ENCODE data around the gene CDC123. TPM values are rescaled to one million over a fixed set of nuclear protein-coding genes. Genes with fewer than 3 reads are reported as not detected.
"Not testable (repeated sequence)": the region's sequence is repeated elsewhere in the genome, so short reads cannot be mapped to it uniquely, and the experiment has no call there.

Gene CDC123
- total and polyA plus RNA-seq, 2 donors = 50.7 to 122 TPM

DNA sequence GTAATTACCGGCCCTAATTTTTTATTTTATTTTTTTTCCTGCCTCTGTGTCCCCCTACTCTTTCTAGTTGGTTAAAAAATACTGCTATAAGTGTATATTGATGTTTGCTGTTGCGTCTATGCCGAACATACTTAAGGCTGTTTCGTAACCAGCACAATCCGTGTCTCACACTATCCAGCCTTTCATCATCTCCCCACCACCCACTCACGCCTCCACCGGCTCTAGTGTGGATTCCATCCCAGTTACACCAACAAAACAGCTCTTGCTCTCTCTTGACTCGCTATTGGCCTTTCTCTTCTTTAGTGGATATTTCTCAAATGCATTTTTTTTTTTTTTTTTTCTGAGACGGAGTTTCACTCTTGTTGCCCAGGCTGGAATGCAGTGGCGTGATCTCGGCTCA is 83.3 kb downstream of the CDC123 start:
- no peak overlapping the region for H3K27ac ChIP-seq (ENCODE audit: low read depth in 1 of 2, low read length in 1 of 2)
- no peak overlapping the region for H3K4me3 ChIP-seq (ENCODE audit: low read length in 2 of 2)
- H3K36me3 ChIP-seq (ENCODE audit: control insufficient read depth in 2 of 2, insufficient read depth in 2 of 2, low read length in 1 of 2) = no peaks in the 10 kb centered on the region
- H3K9me3 ChIP-seq (ENCODE audit: control insufficient read depth in 2 of 2, insufficient read depth in 1 of 2, low read length in 1 of 2) = peaks cover 0 to 3% of the 10 kb centered on the region in 2 donors
- H3K27me3 ChIP-seq (ENCODE audit: control insufficient read depth in 2 of 2, insufficient read depth in 1 of 2, low read length in 1 of 2) = no peaks in the 10 kb centered on the region
- DNase-seq (ENCODE audit: low read depth in 6 of 9, low spot score in 9 of 9) = no peak
- H3K4me1 ChIP-seq (ENCODE audit: control insufficient read depth in 2 of 2, insufficient read depth in 2 of 2, low read length in 2 of 2) = no peaks in the 10 kb centered on the region
- 97% methylated on average over 11 of the region's 11 CpGs for WGBS

DNA sequence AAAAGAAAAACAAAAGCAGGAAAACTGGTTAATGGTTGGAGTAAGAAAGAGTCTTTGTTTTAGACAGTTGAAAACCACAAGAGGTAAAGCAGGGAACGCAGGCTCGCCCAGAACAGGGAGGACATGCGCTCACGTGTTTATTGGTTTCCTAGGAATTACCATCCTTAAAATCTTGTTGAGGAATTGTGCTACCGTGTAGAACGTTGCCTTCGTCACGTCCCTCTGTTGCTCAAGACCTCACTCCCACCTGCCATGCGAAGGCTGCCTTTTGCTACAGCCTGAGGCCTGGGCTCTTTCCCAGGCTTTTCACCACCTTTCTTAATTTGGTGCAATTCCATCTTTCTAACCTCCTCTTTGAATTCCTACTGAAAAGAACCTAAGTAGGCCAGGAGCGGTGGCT is 91.8 kb downstream of the CDC123 start:
- H3K9me3 ChIP-seq (ENCODE audit: control insufficient read depth in 2 of 2, insufficient read depth in 1 of 2, low read length in 1 of 2) = no peaks in the 10 kb centered on the region
- no peaks in the 10 kb centered on the region for H3K36me3 ChIP-seq (ENCODE audit: control insufficient read depth in 2 of 2, insufficient read depth in 2 of 2, low read length in 1 of 2)
- no peak overlapping the region for H3K27ac ChIP-seq (ENCODE audit: low read depth in 1 of 2, low read length in 1 of 2)
- no peaks in the 10 kb centered on the region for H3K27me3 ChIP-seq (ENCODE audit: control insufficient read depth in 2 of 2, insufficient read depth in 1 of 2, low read length in 1 of 2)
- no peak overlapping the region for H3K4me3 ChIP-seq (ENCODE audit: low read length in 2 of 2)
- H3K4me1 ChIP-seq (ENCODE audit: control insufficient read depth in 2 of 2, insufficient read depth in 2 of 2, low read length in 2 of 2) = no peaks in the 10 kb centered on the region
- no peak for DNase-seq (ENCODE audit: low read depth in 6 of 9, low spot score in 9 of 9)
- WGBS = 92% methylated on average over 10 of the region's 10 CpGs

DNA sequence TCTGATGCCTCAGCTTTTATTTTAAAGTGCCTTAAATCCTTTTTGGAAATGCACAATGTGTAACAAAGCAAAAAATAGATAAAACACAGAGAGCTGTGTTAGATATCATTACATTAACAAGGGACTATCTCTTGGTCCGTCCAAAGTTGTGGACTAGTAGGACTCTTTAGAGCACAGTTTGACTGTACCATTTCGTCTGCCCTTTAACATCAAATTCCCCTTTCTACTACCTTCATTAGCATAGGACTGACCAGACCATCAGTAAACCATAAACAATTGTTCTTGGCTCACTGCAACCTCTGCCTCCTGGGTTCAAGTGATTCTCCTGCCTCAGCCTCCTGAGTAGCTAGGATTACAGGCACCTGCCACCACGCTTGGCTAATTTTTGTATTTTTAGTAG is 101.8 kb downstream of the CDC123 start:
- not testable (repeated sequence) for H3K9me3 ChIP-seq (ENCODE audit: control insufficient read depth in 2 of 2, insufficient read depth in 1 of 2, low read length in 1 of 2); H3K27ac ChIP-seq (ENCODE audit: low read depth in 1 of 2, low read length in 1 of 2); H3K36me3 ChIP-seq (ENCODE audit: control insufficient read depth in 2 of 2, insufficient read depth in 2 of 2, low read length in 1 of 2); DNase-seq (ENCODE audit: low read depth in 6 of 9, low spot score in 9 of 9); H3K4me1 ChIP-seq (ENCODE audit: control insufficient read depth in 2 of 2, insufficient read depth in 2 of 2, low read length in 2 of 2); H3K27me3 ChIP-seq (ENCODE audit: control insufficient read depth in 2 of 2, insufficient read depth in 1 of 2, low read length in 1 of 2); H3K4me3 ChIP-seq (ENCODE audit: low read length in 2 of 2)
- WGBS = 98% methylated on average over 3 of the region's 3 CpGs

DNA sequence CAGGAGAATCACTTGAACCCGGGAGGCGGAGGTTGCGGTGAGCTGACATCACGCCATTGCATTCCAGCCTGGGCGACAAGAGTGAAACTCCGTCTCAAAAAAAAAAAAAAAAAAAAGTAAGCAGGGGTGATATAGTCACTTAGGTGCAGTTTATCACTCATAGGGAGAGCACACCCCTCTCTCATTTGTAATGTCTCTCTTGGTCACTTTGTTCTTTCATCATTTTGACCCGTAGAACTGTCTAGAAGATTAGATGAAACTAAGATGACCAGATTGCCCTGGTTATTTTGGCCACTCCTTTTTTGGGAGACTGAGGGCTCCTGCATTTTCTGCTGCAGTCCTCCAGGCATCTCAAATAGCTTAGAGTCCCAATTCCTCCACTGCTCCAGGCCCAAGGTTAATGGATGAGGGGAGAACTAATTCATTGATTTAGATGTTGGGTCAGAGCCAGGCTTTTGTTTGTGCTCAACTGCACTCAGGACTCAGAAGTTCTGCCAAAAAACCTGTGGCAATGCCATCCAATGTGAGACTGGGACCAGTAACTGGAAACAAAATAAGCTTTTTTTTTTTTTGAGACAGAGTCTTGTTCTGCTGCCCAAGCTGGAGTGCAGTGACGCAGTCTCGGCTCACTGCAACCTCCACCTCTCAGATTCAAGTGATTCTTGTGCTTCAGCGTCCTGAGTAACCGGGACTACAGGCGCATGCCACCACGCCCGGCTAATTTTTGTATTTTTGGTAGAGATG is 103.4 kb downstream of the CDC123 start:
- Histone ChIP-seq H3K4me3 (ENCODE audit: low read length in 2 of 2) (no peak overlapping the region), H3K36me3 (ENCODE audit: control insufficient read depth in 2 of 2, insufficient read depth in 2 of 2, low read length in 1 of 2) (no peaks in the 10 kb centered on the region), H3K27me3 (ENCODE audit: control insufficient read depth in 2 of 2, insufficient read depth in 1 of 2, low read length in 1 of 2) (no peaks in the 10 kb centered on the region), H3K4me1 (ENCODE audit: control insufficient read depth in 2 of 2, insufficient read depth in 2 of 2, low read length in 2 of 2) (no peaks in the 10 kb centered on the region), H3K27ac (ENCODE audit: low read depth in 1 of 2, low read length in 1 of 2) (no peak overlapping the region), H3K9me3 (ENCODE audit: control insufficient read depth in 2 of 2, insufficient read depth in 1 of 2, low read length in 1 of 2) (no peaks in the 10 kb centered on the region)
- 97% methylated on average over 14 of the region's 14 CpGs for WGBS
- DNase-seq (ENCODE audit: low read depth in 6 of 9, low spot score in 9 of 9) = no peak

Other genes starting within 250 kb of the CDC123 start
- gene UPF2, start 153.4 kb upstream of the CDC123 start, total RNA-seq = 22.7 TPM
- 13.7 TPM for gene UPF2, start 153.4 kb upstream of the CDC123 start, polyA plus RNA-seq
- gene DHTKD1, start 127.2 kb upstream of the CDC123 start, total RNA-seq = 14.4 TPM
- 10.5 TPM for gene DHTKD1, start 127.2 kb upstream of the CDC123 start, polyA plus RNA-seq
- gene SEC61A2, start 66.5 kb upstream of the CDC123 start, total RNA-seq = 4.7 TPM
- 12.3 TPM for gene SEC61A2, start 66.5 kb upstream of the CDC123 start, polyA plus RNA-seq
- gene NUDT5, start 297 bp upstream of the CDC123 start, total RNA-seq = 120 TPM
- 47.2 TPM for gene NUDT5, start 297 bp upstream of the CDC123 start, polyA plus RNA-seq
- gene CAMK1D, start 153.4 kb downstream of the CDC123 start, total RNA-seq = 14.6 TPM
- gene CAMK1D, start 153.4 kb downstream of the CDC123 start, polyA plus RNA-seq = 11.2 TPM

All from thymus (tissue), 11 donors.